HL-60 (cell line): ENCODE measurements around the gene RELCH.

Source experiments
- DNase-seq, 2 experiments: peaks; one replicate each; pipeline ENCODE4 v3.0.0-alpha.2; 2010 to 2020; ENCODE audit warnings: low read depth in 1 of 2, low spot score in 1 of 2
- H3K27ac ChIP-seq: fragments of 250-450 bp; sonication (Bioruptor Pico); replicated peaks from 2 replicates; pipeline ENCODE4 v1.5.1; 2020; ENCODE audit warnings: mild to moderate bottlenecking, moderate library complexity
- H3K27me3 ChIP-seq: fragments of 250-450 bp; sonication (Bioruptor Pico); 2 replicates; pipeline ENCODE4 v1.5.1; 2021; ENCODE audit warnings: mild to moderate bottlenecking, moderate library complexity; ENCODE audit not compliant: insufficient read depth, poor library complexity, severe bottlenecking
- H3K4me3 ChIP-seq: replicated peaks from 2 replicates; pipeline ENCODE4 v1.5.1; 2011; ENCODE audit warnings: mild to moderate bottlenecking, control low read depth, low read length; ENCODE audit not compliant: insufficient read depth
- GABPA ChIP-seq: IDR thresholded peaks from 2 replicates; pipeline ENCODE4 v1.6.1; 2012; ENCODE audit warnings: low read depth
- POLR2AphosphoS5 ChIP-seq: IDR thresholded peaks from 2 replicates; pipeline ENCODE4 v1.6.1; 2012; ENCODE audit warnings: low read depth
- SPI1 ChIP-seq: IDR thresholded peaks from 2 replicates; pipeline ENCODE4 v1.6.1; 2012; ENCODE audit warnings: low read depth, mild to moderate bottlenecking, borderline replicate concordance
- long read RNA-seq: library from polyadenylated mRNA; unstranded; transcript quantifications from one replicate; pipeline ENCODE4 v2.0.0, GENCODE V29; 2020
- TF ChIP-seq, protein P1 (sequence below): IDR thresholded peaks from 2 replicates; pipeline ENCODE4 v1.6.1; 2012; ENCODE audit warnings: low read depth; ENCODE audit not compliant: insufficient replicate concordance
- TF ChIP-seq, protein P2 (sequence below): IDR thresholded peaks from one replicate; pipeline ENCODE4 v1.5.1; 2011; ENCODE audit warnings: low read length, control low read depth, inconsistent platforms; ENCODE audit not compliant: insufficient read depth

The RELCH gene, protein sequence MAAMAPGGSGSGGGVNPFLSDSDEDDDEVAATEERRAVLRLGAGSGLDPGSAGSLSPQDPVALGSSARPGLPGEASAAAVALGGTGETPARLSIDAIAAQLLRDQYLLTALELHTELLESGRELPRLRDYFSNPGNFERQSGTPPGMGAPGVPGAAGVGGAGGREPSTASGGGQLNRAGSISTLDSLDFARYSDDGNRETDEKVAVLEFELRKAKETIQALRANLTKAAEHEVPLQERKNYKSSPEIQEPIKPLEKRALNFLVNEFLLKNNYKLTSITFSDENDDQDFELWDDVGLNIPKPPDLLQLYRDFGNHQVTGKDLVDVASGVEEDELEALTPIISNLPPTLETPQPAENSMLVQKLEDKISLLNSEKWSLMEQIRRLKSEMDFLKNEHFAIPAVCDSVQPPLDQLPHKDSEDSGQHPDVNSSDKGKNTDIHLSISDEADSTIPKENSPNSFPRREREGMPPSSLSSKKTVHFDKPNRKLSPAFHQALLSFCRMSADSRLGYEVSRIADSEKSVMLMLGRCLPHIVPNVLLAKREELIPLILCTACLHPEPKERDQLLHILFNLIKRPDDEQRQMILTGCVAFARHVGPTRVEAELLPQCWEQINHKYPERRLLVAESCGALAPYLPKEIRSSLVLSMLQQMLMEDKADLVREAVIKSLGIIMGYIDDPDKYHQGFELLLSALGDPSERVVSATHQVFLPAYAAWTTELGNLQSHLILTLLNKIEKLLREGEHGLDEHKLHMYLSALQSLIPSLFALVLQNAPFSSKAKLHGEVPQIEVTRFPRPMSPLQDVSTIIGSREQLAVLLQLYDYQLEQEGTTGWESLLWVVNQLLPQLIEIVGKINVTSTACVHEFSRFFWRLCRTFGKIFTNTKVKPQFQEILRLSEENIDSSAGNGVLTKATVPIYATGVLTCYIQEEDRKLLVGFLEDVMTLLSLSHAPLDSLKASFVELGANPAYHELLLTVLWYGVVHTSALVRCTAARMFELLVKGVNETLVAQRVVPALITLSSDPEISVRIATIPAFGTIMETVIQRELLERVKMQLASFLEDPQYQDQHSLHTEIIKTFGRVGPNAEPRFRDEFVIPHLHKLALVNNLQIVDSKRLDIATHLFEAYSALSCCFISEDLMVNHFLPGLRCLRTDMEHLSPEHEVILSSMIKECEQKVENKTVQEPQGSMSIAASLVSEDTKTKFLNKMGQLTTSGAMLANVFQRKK
- long read RNA-seq, full-length matches to known transcripts: 5 of 52 reads
- long read RNA-seq, partial matches to known transcripts: 34 of 52 reads
- long read RNA-seq, other reads (novel, unspliced or antisense): 13 of 52 reads

DNA sequence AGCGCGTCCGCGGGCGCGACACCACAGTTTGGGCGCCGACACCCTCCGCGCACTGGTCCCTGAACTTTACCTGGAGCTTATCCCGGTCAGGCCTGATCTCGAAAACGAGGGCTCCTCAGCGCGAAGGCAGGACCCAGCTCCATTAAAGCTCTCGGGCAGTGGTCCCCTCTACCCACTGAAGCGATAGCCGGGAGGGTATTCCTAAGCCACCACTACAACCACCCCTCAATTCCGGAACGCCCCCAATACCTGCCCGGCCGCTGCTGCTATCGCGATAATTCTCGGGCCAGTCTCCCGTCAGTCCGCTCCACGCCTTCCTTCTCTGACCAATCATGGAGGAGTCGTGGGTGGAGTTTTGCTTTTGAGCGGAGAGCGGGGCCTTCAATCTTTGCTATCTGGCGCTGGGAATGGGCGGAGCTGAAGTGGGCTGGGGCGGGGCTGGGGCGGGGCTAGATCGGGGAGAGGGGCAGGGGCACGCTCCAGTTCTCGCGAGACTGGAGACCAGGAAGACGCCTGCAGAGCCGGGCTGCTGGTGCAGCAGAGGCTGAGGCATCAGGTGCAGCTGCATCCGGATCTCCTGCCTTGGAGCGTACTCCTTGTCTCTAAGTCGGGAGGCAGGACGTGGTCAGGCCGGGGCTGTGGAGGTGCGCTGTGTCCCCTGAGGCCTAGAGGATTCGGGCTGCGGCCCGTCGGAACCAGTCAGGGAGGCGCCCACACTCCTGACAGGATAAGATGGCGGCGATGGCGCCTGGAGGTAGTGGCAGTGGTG lies at the start of gene RELCH, which contains the start of gene PIGN:
RELCH (plus strand) TSS at position 482 of the 769 bp plus-strand sequence; CDS start at position 733, 251 bp downstream.
PIGN (minus strand) TSS at position 283 of the 769 bp plus-strand sequence. CDS start 25,703 bp downstream, outside the sequence.
- H3K27ac ChIP-seq: peak within 1 kb of the TSS; percentile 84
- no peaks in the 10 kb centered on the region for H3K27me3 ChIP-seq
- H3K4me3 ChIP-seq: peak within 1 kb of the TSS; percentile 92
- TF ChIP-seq POLR2AphosphoS5 (peak; percentile 95), GABPA (0 out of 2 replicates have a peak, but pooled peaks have one; percentile 27), SPI1 (peak; percentile 0; the same call in 1 of the 2 replicates)
- TF ChIP-seq, protein P1, sequence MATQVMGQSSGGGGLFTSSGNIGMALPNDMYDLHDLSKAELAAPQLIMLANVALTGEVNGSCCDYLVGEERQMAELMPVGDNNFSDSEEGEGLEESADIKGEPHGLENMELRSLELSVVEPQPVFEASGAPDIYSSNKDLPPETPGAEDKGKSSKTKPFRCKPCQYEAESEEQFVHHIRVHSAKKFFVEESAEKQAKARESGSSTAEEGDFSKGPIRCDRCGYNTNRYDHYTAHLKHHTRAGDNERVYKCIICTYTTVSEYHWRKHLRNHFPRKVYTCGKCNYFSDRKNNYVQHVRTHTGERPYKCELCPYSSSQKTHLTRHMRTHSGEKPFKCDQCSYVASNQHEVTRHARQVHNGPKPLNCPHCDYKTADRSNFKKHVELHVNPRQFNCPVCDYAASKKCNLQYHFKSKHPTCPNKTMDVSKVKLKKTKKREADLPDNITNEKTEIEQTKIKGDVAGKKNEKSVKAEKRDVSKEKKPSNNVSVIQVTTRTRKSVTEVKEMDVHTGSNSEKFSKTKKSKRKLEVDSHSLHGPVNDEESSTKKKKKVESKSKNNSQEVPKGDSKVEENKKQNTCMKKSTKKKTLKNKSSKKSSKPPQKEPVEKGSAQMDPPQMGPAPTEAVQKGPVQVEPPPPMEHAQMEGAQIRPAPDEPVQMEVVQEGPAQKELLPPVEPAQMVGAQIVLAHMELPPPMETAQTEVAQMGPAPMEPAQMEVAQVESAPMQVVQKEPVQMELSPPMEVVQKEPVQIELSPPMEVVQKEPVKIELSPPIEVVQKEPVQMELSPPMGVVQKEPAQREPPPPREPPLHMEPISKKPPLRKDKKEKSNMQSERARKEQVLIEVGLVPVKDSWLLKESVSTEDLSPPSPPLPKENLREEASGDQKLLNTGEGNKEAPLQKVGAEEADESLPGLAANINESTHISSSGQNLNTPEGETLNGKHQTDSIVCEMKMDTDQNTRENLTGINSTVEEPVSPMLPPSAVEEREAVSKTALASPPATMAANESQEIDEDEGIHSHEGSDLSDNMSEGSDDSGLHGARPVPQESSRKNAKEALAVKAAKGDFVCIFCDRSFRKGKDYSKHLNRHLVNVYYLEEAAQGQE: no peak
- TF ChIP-seq, protein P2, sequence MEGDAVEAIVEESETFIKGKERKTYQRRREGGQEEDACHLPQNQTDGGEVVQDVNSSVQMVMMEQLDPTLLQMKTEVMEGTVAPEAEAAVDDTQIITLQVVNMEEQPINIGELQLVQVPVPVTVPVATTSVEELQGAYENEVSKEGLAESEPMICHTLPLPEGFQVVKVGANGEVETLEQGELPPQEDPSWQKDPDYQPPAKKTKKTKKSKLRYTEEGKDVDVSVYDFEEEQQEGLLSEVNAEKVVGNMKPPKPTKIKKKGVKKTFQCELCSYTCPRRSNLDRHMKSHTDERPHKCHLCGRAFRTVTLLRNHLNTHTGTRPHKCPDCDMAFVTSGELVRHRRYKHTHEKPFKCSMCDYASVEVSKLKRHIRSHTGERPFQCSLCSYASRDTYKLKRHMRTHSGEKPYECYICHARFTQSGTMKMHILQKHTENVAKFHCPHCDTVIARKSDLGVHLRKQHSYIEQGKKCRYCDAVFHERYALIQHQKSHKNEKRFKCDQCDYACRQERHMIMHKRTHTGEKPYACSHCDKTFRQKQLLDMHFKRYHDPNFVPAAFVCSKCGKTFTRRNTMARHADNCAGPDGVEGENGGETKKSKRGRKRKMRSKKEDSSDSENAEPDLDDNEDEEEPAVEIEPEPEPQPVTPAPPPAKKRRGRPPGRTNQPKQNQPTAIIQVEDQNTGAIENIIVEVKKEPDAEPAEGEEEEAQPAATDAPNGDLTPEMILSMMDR: no peak
- peak; percentile 98 to 100 for DNase-seq

DNA sequence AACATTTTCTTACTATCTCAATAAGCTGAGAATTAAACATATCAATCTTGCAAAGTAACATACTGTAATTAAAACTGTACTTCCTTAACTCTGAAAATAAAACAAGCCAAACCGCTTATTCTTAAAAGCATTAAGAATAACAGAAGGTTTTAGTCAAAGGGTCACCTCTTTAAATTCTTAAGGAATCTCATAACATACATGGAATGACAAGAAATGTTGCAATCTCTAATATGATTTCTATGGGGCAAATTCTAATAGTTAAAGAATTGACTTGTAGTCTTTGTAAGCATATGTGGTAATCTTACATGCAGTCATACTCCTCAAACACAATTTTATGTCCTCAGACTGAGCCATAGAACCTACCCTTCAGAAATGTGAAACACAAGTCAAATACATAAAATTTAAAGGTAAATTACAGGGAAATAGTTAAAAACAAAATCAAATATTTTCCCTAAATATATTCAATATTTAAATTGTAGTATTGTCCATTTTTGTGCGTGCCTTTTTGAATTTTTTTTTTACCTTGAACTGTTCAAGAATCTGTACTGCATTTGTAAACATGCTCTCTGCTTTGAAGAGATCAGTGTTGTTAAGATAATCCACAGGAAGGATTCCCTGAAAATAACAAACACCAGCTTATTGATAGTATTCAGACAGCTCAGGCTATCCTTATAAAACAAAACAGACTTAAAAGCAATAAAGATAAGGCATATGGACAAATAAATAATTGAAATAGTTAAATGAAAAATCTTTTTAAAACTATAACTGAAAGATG lies 48.4 kb upstream of the RELCH start:
- TF ChIP-seq POLR2AphosphoS5 (no peak), GABPA (no peak), SPI1 (no peak)
- TF ChIP-seq, protein P2: no peak
- TF ChIP-seq, protein P1: no peak
- no peak for DNase-seq
- Histone ChIP-seq H3K4me3 (no peak overlapping the region), H3K27ac (no peak overlapping the region), H3K27me3 (no peaks in the 10 kb centered on the region)
